DMS114 treated with DMSO at 0.1 percent for 48 hours (cell line): ENCODE results near the gene HGD.
"Not testable (repeated sequence)": the region's sequence is repeated elsewhere in the genome, so short reads cannot be mapped to it uniquely, and the experiment has no call there.

Experiments used
- DNase-seq: peaks from one replicate; lab custom pipeline; 2025; ENCODE audit not compliant: unreplicated experiment; lab: John Stamatoyannopoulos, UW

HGD gene

GRCh38 chr3:120682095-120682681 is at the start of gene HGD:
TSS of gene HGD (minus strand) at chr3:120682239. CDS start at chr3:120682111, 128 bp downstream.
- DNase-seq: no peak

GRCh38 chr3:120730576-120731542 is 48.8 kb upstream of the HGD start:
- DNase-seq: no peak

- no peak for DNase-seq
Observed at GRCh38 chr3:120726791-120727190, 44.8 kb upstream of the HGD start.

GRCh38 chr3:120719167-120719834 is 37.3 kb upstream of the HGD start:
- DNase-seq: not testable (repeated sequence)

- no peak for DNase-seq
Observed at GRCh38 chr3:120713262-120713661, 31.2 kb upstream of the HGD start.

- DNase-seq: no peak
Observed at GRCh38 chr3:120710369-120710768, 28.3 kb upstream of the HGD start.

GRCh38 chr3:120708408-120708807 is 26.4 kb upstream of the HGD start:
- no peak for DNase-seq

- no peak for DNase-seq
Observed at GRCh38 chr3:120706950-120707349, 24.9 kb upstream of the HGD start.

GRCh38 chr3:120705884-120706582 is 24.0 kb upstream of the HGD start:
- DNase-seq: no peak

GRCh38 chr3:120699333-120699732 is 17.3 kb upstream of the HGD start:
- no peak for DNase-seq

GRCh38 chr3:120693439-120694171 is 11.6 kb upstream of the HGD start:
- no peak for DNase-seq

- DNase-seq: no peak
Observed at GRCh38 chr3:120689395-120689794, 7.4 kb upstream of the HGD start.

- DNase-seq: no peak
Observed at GRCh38 chr3:120688121-120688520, 6.1 kb upstream of the HGD start.

- no peak for DNase-seq
Observed at GRCh38 chr3:120685411-120685810, 3.4 kb upstream of the HGD start.

- no peak for DNase-seq
Observed at GRCh38 chr3:120684896-120685295, 2.9 kb upstream of the HGD start.

GRCh38 chr3:120683671-120684301 is 1.7 kb upstream of the HGD start:
- no peak for DNase-seq

GRCh38 chr3:120683213-120683612 is 1.2 kb upstream of the HGD start:
- DNase-seq: no peak

- no peak for DNase-seq
Observed at GRCh38 chr3:120681506-120682038, 467 bp downstream of the HGD start.

- no peak for DNase-seq
Observed at GRCh38 chr3:120681018-120681417, 1.0 kb downstream of the HGD start.
